GM23338 (cell line): ENCODE data around the gene LIN7A.

ENCODE experiments used
- CTCF ChIP-seq, 2 experiments: fragments of 200-600 bp in 1 of 2; sonication (generic) in 1 of 2; conservative IDR thresholded peaks; 2 replicates each; pipeline versions ENCODE4 v1.5.1 to v1.6.1; 2016 to 2017; ENCODE audit warnings: antibody characterized with exemption in 2 of 2, low read depth in 2 of 2, mild to moderate bottlenecking in 2 of 2, moderate library complexity in 1 of 2
- EZH2 ChIP-seq: fragments of 200-600 bp; sonication (generic); IDR thresholded peaks from one replicate; pipeline ENCODE4 v1.8.0; 2017; ENCODE audit warnings: antibody characterized with exemption, mild to moderate bottlenecking, low read depth; ENCODE audit not compliant: unreplicated experiment

GRCh38 chr12:80912901-80913770 is 24.6 kb downstream of the LIN7A start:
- TF ChIP-seq EZH2 (no peak), CTCF (conservative IDR thresholded peaks at IDR 0.05; ENCODE audit: low read depth in 2 of 2) (no peak)
